GM20000 (cell line): ENCODE measurements around the gene MYO6.

Source experiments
- DNase-seq: peaks from one replicate; pipeline ENCODE4 v3.0.0; 2012; ENCODE audit warnings: low spot score
- CTCF ChIP-seq: IDR thresholded peaks from 2 replicates; pipeline ENCODE4 v1.5.1; 2012; ENCODE audit warnings: mild to moderate bottlenecking, control low read depth; ENCODE audit errors: extremely low read depth, missing control alignments

The MYO6 gene

GRCh38 chr6:75755704-75756103 lies 6.7 kb downstream of the MYO6 start:
- TF ChIP-seq CTCF: no peak
- DNase-seq: no peak

- no peak for DNase-seq
- no peak for TF ChIP-seq CTCF
Observed at GRCh38 chr6:75757295-75757694, 8.3 kb downstream of the MYO6 start.

GRCh38 chr6:75758061-75758460 lies 9.0 kb downstream of the MYO6 start:
- no peak for DNase-seq
- TF ChIP-seq CTCF: no peak

GRCh38 chr6:75759207-75759606 lies 10.2 kb downstream of the MYO6 start:
- no peak for DNase-seq
- TF ChIP-seq CTCF: no peak

GRCh38 chr6:75760320-75760719 lies 11.3 kb downstream of the MYO6 start:
- no peak for TF ChIP-seq CTCF
- no peak for DNase-seq

GRCh38 chr6:75761489-75761888 lies 12.4 kb downstream of the MYO6 start:
- no peak for TF ChIP-seq CTCF
- DNase-seq: no peak

GRCh38 chr6:75762063-75762462 lies 13.0 kb downstream of the MYO6 start:
- no peak for DNase-seq
- TF ChIP-seq CTCF: no peak

GRCh38 chr6:75766387-75766786 lies 17.3 kb downstream of the MYO6 start:
- DNase-seq: no peak
- TF ChIP-seq CTCF: no peak
